ENCODE measurements around the gene OIT3.

The OIT3 gene

DNA sequence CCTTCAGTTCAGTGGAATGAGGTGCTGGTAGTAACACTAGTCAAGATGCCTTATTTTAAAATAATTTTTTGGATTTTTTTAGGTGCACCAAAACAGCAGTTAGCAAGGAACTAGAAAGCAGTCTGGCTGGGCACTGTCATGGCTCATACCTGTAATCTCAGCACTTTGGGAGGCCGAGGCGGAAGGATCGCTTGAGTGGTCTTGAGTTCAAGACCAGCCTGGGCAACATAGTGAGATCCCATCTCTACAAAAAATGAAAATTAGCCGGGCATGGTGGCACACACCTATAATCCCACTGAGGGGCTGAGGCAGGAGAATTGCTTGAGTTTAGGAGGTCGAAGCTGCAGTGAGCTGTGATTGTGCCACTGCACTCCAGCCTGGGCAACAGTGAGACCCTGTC, 35.3 kb downstream of the OIT3 start:
- Histone ChIP-seq H3K27me3 (ENCODE audit: insufficient read depth, low read depth) (no peaks in the 10 kb centered on the region), H3K9ac (no peak overlapping the region), H3K36me3 (ENCODE audit: insufficient read depth) (no peaks in the 10 kb centered on the region), H3K4me2 (no peak overlapping the region), H3K27ac (no peak overlapping the region), H3K4me3 (IDR thresholded peaks at IDR 0.05; ENCODE audit: insufficient read depth, low read depth, low read length) (no peak overlapping the region), H2AFZ (ENCODE audit: low read depth) (no peak overlapping the region), H3K79me2 (ENCODE audit: insufficient read depth, low read depth) (no peaks in the 10 kb centered on the region), H4K20me1 (ENCODE audit: insufficient read depth) (no peaks in the 10 kb centered on the region), H3K4me1 (ENCODE audit: low read depth, poor library complexity, severe bottlenecking) (no peaks in the 10 kb centered on the region)
- TF ChIP-seq, protein P1, sequence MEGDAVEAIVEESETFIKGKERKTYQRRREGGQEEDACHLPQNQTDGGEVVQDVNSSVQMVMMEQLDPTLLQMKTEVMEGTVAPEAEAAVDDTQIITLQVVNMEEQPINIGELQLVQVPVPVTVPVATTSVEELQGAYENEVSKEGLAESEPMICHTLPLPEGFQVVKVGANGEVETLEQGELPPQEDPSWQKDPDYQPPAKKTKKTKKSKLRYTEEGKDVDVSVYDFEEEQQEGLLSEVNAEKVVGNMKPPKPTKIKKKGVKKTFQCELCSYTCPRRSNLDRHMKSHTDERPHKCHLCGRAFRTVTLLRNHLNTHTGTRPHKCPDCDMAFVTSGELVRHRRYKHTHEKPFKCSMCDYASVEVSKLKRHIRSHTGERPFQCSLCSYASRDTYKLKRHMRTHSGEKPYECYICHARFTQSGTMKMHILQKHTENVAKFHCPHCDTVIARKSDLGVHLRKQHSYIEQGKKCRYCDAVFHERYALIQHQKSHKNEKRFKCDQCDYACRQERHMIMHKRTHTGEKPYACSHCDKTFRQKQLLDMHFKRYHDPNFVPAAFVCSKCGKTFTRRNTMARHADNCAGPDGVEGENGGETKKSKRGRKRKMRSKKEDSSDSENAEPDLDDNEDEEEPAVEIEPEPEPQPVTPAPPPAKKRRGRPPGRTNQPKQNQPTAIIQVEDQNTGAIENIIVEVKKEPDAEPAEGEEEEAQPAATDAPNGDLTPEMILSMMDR (conservative IDR thresholded peaks at IDR 0.05; ENCODE audit: low read depth, low read length), result no peak

DNA sequence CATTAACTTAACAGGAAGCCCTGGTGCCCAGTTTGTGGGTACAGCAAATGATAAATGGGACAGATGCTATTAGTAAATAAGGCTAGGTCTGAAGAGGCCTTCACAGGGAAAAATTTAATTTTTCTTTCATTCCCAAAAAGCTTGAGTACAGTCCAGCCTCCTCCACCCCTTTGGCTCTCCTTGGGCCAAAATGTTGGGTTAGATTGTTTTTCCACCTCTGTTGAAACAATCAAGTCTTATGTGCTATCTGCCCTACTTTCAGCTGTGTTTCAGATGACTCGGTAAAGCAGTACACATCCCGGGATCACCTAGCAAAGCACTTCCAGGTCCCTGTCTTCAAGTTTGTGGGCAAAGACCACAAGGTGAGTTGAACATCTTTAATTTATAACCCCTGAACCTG, 36.7 kb downstream of the OIT3 start:
- TF ChIP-seq, protein P1 (conservative IDR thresholded peaks at IDR 0.05; ENCODE audit: low read depth, low read length), result no peak
- Histone ChIP-seq H3K27me3 (ENCODE audit: insufficient read depth, low read depth) (no peaks in the 10 kb centered on the region), H3K36me3 (ENCODE audit: insufficient read depth) (no peaks in the 10 kb centered on the region), H2AFZ (ENCODE audit: low read depth) (no peak overlapping the region), H3K9ac (no peak overlapping the region), H3K4me3 (IDR thresholded peaks at IDR 0.05; ENCODE audit: insufficient read depth, low read depth, low read length) (no peak overlapping the region), H3K27ac (no peak overlapping the region), H3K4me1 (ENCODE audit: low read depth, poor library complexity, severe bottlenecking) (no peaks in the 10 kb centered on the region), H4K20me1 (ENCODE audit: insufficient read depth) (no peaks in the 10 kb centered on the region), H3K4me2 (no peak overlapping the region), H3K79me2 (ENCODE audit: insufficient read depth, low read depth) (no peaks in the 10 kb centered on the region)

DNA sequence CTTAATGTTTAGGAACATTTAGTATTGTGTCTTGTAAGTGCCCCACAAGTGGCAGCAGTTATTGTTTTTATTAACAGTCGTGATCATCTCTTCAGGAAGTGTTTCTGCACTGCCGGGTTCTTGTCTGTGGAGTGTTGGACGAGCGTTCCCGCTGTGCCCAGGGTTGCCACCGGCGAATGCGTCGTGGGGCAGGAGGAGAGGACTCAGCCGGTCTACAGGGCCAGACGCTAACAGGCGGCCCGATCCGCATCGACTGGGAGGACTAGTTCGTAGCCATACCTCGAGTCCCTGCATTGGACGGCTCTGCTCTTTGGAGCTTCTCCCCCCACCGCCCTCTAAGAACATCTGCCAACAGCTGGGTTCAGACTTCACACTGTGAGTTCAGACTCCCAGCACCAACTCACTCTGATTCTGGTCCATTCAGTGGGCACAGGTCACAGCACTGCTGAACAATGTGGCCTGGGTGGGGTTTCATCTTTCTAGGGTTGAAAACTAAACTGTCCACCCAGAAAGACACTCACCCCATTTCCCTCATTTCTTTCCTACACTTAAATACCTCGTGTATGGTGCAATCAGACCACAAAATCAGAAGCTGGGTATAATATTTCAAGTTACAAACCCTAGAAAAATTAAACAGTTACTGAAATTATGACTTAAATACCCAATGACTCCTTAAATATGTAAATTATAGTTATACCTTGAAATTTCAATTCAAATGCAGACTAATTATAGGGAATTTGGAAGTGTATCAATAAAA, 38.9 kb downstream of the OIT3 start:
- no peaks in the 10 kb centered on the region for H4K20me1 ChIP-seq (ENCODE audit: insufficient read depth)
- H3K79me2 ChIP-seq (ENCODE audit: insufficient read depth, low read depth), result no peaks in the 10 kb centered on the region
- H3K27me3 ChIP-seq (ENCODE audit: insufficient read depth, low read depth), result no peaks in the 10 kb centered on the region
- no peak overlapping the region for H3K27ac ChIP-seq
- TF ChIP-seq, protein P1 (conservative IDR thresholded peaks at IDR 0.05; ENCODE audit: low read depth, low read length), result no peak
- no peak overlapping the region for H3K4me2 ChIP-seq
- H2AFZ ChIP-seq (ENCODE audit: low read depth), result no peak overlapping the region
- no peak overlapping the region for H3K4me3 ChIP-seq (IDR thresholded peaks at IDR 0.05; ENCODE audit: insufficient read depth, low read depth, low read length)
- H3K9ac ChIP-seq, result no peak overlapping the region
- H3K36me3 ChIP-seq (ENCODE audit: insufficient read depth), result no peaks in the 10 kb centered on the region
- H3K4me1 ChIP-seq (ENCODE audit: low read depth, poor library complexity, severe bottlenecking), result no peaks in the 10 kb centered on the region

DNA sequence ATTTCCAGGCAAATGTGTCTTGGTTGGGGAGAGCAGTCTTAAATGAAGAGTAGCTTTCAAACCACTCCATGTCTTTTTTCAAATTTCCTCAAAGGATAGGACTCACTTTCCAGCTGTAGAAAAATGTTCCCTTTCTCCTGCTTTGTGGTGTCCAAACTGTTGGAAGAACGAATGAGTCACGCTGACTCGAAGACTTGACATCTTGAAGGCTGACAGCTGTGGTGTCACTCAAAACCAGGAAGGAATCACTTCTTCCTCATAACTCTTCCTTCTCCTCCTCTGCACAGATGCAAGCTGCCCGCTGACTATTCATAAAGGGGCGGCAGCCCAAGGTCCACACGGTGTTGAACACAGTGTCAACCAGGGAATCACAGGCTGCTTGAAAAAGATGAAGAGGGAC, 41.8 kb downstream of the OIT3 start:
- Histone ChIP-seq H3K36me3 (ENCODE audit: insufficient read depth) (no peaks in the 10 kb centered on the region), H3K9ac (no peak overlapping the region), H3K4me3 (IDR thresholded peaks at IDR 0.05; ENCODE audit: insufficient read depth, low read depth, low read length) (no peak overlapping the region), H4K20me1 (ENCODE audit: insufficient read depth) (no peaks in the 10 kb centered on the region), H3K27me3 (ENCODE audit: insufficient read depth, low read depth) (no peaks in the 10 kb centered on the region), H3K27ac (no peak overlapping the region), H3K4me2 (no peak overlapping the region), H3K79me2 (ENCODE audit: insufficient read depth, low read depth) (no peaks in the 10 kb centered on the region), H2AFZ (ENCODE audit: low read depth) (no peak overlapping the region), H3K4me1 (ENCODE audit: low read depth, poor library complexity, severe bottlenecking) (no peaks in the 10 kb centered on the region)
- TF ChIP-seq, protein P1 (conservative IDR thresholded peaks at IDR 0.05; ENCODE audit: low read depth, low read length), result no peak
